ENCODE data around the gene MOGAT1. TPM values are rescaled to one million over a fixed set of nuclear protein-coding genes. Genes with fewer than 3 reads are reported as not detected.

MOGAT1 gene
- total RNA-seq, 1 donor from 2014 or later = 2.2 TPM

GRCh38 chr2:222656526-222657446 is 14.7 kb upstream of the MOGAT1 start:
- no peak for ATAC-seq
- TF ChIP-seq, protein P1, sequence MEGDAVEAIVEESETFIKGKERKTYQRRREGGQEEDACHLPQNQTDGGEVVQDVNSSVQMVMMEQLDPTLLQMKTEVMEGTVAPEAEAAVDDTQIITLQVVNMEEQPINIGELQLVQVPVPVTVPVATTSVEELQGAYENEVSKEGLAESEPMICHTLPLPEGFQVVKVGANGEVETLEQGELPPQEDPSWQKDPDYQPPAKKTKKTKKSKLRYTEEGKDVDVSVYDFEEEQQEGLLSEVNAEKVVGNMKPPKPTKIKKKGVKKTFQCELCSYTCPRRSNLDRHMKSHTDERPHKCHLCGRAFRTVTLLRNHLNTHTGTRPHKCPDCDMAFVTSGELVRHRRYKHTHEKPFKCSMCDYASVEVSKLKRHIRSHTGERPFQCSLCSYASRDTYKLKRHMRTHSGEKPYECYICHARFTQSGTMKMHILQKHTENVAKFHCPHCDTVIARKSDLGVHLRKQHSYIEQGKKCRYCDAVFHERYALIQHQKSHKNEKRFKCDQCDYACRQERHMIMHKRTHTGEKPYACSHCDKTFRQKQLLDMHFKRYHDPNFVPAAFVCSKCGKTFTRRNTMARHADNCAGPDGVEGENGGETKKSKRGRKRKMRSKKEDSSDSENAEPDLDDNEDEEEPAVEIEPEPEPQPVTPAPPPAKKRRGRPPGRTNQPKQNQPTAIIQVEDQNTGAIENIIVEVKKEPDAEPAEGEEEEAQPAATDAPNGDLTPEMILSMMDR (IDR thresholded peaks at IDR 0.05) = no peak
- no peaks in the 10 kb centered on the region for H3K27me3 ChIP-seq
- peak overlapping the region; percentile 81 for H3K4me3 ChIP-seq
- no peaks in the 10 kb centered on the region for H3K9me3 ChIP-seq
- H3K36me3 ChIP-seq = no peaks in the 10 kb centered on the region
- intact Hi-C loops (cut with DNase I) = no loop called here
- H3K27ac ChIP-seq = peak overlapping the region; percentile 97
- DNase-seq = no peak
- H3K4me1 ChIP-seq = peaks cover 14% of the 10 kb centered on the region

GRCh38 chr2:222663479-222663878 is 8.0 kb upstream of the MOGAT1 start:
- Histone ChIP-seq H3K27ac (no peak overlapping the region), H3K36me3 (no peaks in the 10 kb centered on the region), H3K4me3 (no peak overlapping the region), H3K27me3 (no peaks in the 10 kb centered on the region), H3K9me3 (no peaks in the 10 kb centered on the region), H3K4me1 (no peaks in the 10 kb centered on the region)
- DNase-seq (no peak), ATAC-seq (peak; percentile 65)
- TF ChIP-seq, protein P1 (IDR thresholded peaks at IDR 0.05) = no peak
- intact Hi-C loops (cut with DNase I) = no loop called here

- Histone ChIP-seq H3K9me3 (no peaks in the 10 kb centered on the region), H3K4me3 (no peak overlapping the region), H3K36me3 (no peaks in the 10 kb centered on the region), H3K27ac (no peak overlapping the region), H3K27me3 (peaks cover 21% of the 10 kb centered on the region), H3K4me1 (peaks cover 14% of the 10 kb centered on the region)
- ATAC-seq = no peak
- TF ChIP-seq, protein P1 (IDR thresholded peaks at IDR 0.05) = no peak
- DNase-seq = no peak
- intact Hi-C loops (cut with DNase I) = no loop called here
Observed at GRCh38 chr2:222668494-222669154, 2.8 kb upstream of the MOGAT1 start.

- H3K9me3 ChIP-seq = no peaks in the 10 kb centered on the region
- TF ChIP-seq, protein P1 (IDR thresholded peaks at IDR 0.05) = no peak
- ATAC-seq (no peak), DNase-seq (no peak)
- intact Hi-C loops (cut with DNase I) = no loop called here
- peaks cover 14% of the 10 kb centered on the region for H3K4me1 ChIP-seq
- no peak overlapping the region for H3K4me3 ChIP-seq
- H3K36me3 ChIP-seq = no peaks in the 10 kb centered on the region
- H3K27me3 ChIP-seq = peaks cover 21% of the 10 kb centered on the region
- H3K27ac ChIP-seq = no peak overlapping the region
Observed at GRCh38 chr2:222669353-222669752, 2.1 kb upstream of the MOGAT1 start.

GRCh38 chr2:222670191-222671038 is 1.0 kb upstream of the MOGAT1 start:
- no peaks in the 10 kb centered on the region for H3K9me3 ChIP-seq

More at GRCh38 chr2:222670191-222671038, 1.0 kb upstream of the MOGAT1 start:
- no peak overlapping the region for H3K4me3 ChIP-seq
- no peak for ATAC-seq
- H3K27me3 ChIP-seq = peaks cover 21% of the 10 kb centered on the region
- H3K27ac ChIP-seq = no peak overlapping the region
- H3K4me1 ChIP-seq = peaks cover 14% of the 10 kb centered on the region
- intact Hi-C loops (cut with DNase I) = no loop called here
- H3K36me3 ChIP-seq = no peaks in the 10 kb centered on the region
- DNase-seq = no peak
- TF ChIP-seq, protein P1 (IDR thresholded peaks at IDR 0.05) = no peak
